Measurements from ENCODE around the gene PTPRD. TPM values are rescaled to one million over a fixed set of nuclear protein-coding genes. Genes with fewer than 3 reads are reported as not detected.
A peak's percentile ranks its signal among the peaks of the same experiment; 100 is the strongest.

The PTPRD gene
- total and polyA plus RNA-seq, 2 experiments from 2014 or later, result 11.5 to 58.0 TPM

GRCh38 chr9:9645006-9645405, 967.8 kb downstream of the PTPRD start:
- no peaks in the 10 kb centered on the region; the same call in 1 of the 2 replicates for H3K9me2 ChIP-seq (ENCODE audit: insufficient read depth)
- no peaks in the 10 kb centered on the region for H3K27me3 ChIP-seq (ENCODE audit: insufficient read depth)
- H3K27ac ChIP-seq (ENCODE audit: low read depth), result no peak overlapping the region
- peak overlapping the region; percentile 72 for H2AFZ ChIP-seq
- peaks cover 1% of the 10 kb centered on the region for H3K27me3 Mint-ChIP-seq (ENCODE audit: insufficient read depth, low read depth, poor library complexity)
- no peaks in the 10 kb centered on the region for H3F3A ChIP-seq (replicated peaks; ENCODE audit: low read depth)
- H3K9me3 Mint-ChIP-seq, result no peaks in the 10 kb centered on the region; the same call in 2 of the 3 replicates
- H3K36me3 Mint-ChIP-seq (ENCODE audit: low read depth), result no peaks in the 10 kb centered on the region
- H3K4me3 Mint-ChIP-seq, result no peak overlapping the region
- H3K4me1 ChIP-seq (ENCODE audit: insufficient read depth), result no peaks in the 10 kb centered on the region
- H3K4me1 Mint-ChIP-seq, result no peaks in the 10 kb centered on the region
- no peak overlapping the region for H3K4me2 ChIP-seq
- no peak for DNase-seq (ENCODE audit: low spot score)
- no peaks in the 10 kb centered on the region for H3K36me3 ChIP-seq (ENCODE audit: insufficient read depth)
- no peak overlapping the region for H3K4me3 ChIP-seq
- no peaks in the 10 kb centered on the region for H3K79me2 ChIP-seq (replicated peaks; ENCODE audit: insufficient read depth)
- no peaks in the 10 kb centered on the region for H4K20me1 ChIP-seq (replicated peaks; ENCODE audit: insufficient read depth)
- TF ChIP-seq POLR2AphosphoS5 (IDR thresholded peaks at IDR 0.05; ENCODE audit: low read depth) (no peak), ZNF114 (CRISPR knock-in tag; IDR thresholded peaks at IDR 0.05) (no peak), ETS1 (IDR thresholded peaks at IDR 0.05) (no peak), ZNF331 (CRISPR knock-in tag; IDR thresholded peaks at IDR 0.05; ENCODE audit: low read depth) (no peak), EZH2phosphoT487 (IDR thresholded peaks at IDR 0.05; ENCODE audit: unreplicated experiment) (no peak), NANOG (IDR thresholded peaks at IDR 0.05; ENCODE audit: borderline replicate concordance) (no peak), JUNB (IDR thresholded peaks at IDR 0.05; ENCODE audit: unreplicated experiment) (no peak), EZH2 (IDR thresholded peaks at IDR 0.05; ENCODE audit: low read depth, unreplicated experiment) (no peak), STAT1 (IDR thresholded peaks at IDR 0.05; ENCODE audit: unreplicated experiment) (no peak), CTCF (conservative IDR thresholded peaks at IDR 0.05; ENCODE audit: low read depth in 2 of 2) (no peak), REST (IDR thresholded peaks at IDR 0.05; ENCODE audit: unreplicated experiment) (no peak), ZNF462 (CRISPR knock-in tag; IDR thresholded peaks at IDR 0.05) (no peak), CREB1 (CRISPR knock-in tag; IDR thresholded peaks at IDR 0.05; ENCODE audit: low read depth) (no peak)
- no peak overlapping the region for H3K27ac Mint-ChIP-seq
- ATAC-seq, result no peak
